Endothelial cell of hepatic sinusoid (primary cell): ENCODE measurements around the gene MAB21L1.

Source experiments
- in situ Hi-C: cut with HindIII; loops from 2 replicates; pipeline ENCODE4 v1.10.0; 2017; ENCODE audit warnings: low sequenced_read_pairs

MAB21L1 gene

GRCh38 chr13:35480346-35480745, 3.9 kb upstream of the MAB21L1 start:
- in situ Hi-C loops: no loop called here

DNA sequence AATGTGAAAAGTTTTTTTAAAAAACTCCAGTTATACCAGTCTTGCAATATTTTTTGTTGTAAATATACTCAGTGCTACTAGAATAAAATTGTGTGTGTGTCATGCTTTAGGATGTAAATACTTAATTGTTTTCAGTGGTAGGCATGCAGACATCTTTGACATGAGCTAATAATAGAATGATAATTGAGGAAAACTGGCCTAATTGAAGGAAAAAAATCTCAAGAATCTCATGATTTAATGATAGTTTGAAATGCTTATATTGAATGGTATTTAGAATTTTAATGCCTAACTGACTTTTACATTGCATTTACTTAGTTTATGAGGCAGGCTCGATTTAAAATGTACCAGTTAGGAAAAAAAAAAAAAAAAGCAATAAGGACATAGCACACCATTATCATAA, 3.2 kb upstream of the MAB21L1 start:
- in situ Hi-C loops: no loop called here

DNA sequence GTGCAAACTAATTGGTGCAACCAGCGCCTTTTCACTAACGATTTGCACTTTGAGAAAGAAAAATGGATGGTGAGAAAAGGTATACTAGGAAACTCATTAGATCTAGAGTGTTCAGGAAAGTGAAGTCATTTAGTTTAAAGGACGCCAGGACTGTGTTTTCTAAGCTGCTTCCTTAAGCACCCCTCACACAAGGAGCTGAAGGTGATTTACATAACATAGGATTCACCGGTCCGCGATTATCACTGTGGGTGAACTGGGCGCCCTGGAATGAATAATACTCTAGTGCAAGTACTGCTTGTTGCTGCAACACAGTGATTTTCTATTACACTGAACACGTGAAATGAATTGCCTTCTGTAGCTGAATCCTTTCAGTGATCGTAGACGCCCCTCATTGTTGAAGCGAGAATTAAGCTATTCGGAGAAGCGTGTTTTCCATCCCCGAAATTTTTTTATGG, 2.6 kb upstream of the MAB21L1 start:
- in situ Hi-C loops: no loop called here

DNA sequence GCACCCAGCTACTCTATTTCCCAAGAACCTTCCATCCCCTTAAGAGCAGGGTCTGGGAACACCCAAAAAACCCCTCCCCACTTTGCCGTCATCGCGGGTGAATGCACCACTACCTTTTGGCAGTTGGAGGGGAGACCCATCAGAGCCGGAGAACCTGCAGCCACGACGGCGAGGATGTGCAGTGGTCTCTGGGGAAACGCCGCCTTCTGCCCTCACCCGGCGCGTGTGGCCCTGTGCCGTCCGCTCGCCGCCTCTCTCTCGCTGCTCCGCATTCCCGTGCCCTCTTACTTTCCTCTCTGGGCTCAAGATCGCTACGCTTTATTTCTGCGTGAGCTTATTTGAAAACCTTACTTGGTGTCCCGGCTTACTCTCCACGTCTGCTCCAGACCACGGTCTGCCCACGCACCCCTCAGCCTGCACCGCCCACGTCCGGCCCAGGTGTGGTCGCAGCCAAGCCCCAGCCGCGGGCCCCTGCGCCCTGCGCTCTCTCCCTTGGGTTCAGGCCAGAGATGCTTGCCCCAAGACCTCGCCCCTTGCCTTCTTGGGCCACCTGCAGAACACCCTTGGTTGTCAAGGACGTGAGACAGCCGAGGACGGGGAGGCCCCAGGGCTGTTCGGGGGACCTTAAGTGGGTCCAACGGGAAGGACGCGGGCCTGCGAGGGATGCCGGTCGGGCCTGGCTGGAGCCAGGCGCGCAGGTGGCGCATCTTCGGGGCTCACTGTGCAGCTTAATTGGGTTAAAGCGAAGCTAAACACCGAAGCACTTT, 2.0 kb upstream of the MAB21L1 start:
- in situ Hi-C loops: no loop called here

- in situ Hi-C loops: no loop called here
These were observed 977 bp upstream of the MAB21L1 start for GRCh38 chr13:35477386-35477946.

- in situ Hi-C loops: no loop called here
These were observed 1.1 kb downstream of the MAB21L1 start for GRCh38 chr13:35475212-35475959.

DNA sequence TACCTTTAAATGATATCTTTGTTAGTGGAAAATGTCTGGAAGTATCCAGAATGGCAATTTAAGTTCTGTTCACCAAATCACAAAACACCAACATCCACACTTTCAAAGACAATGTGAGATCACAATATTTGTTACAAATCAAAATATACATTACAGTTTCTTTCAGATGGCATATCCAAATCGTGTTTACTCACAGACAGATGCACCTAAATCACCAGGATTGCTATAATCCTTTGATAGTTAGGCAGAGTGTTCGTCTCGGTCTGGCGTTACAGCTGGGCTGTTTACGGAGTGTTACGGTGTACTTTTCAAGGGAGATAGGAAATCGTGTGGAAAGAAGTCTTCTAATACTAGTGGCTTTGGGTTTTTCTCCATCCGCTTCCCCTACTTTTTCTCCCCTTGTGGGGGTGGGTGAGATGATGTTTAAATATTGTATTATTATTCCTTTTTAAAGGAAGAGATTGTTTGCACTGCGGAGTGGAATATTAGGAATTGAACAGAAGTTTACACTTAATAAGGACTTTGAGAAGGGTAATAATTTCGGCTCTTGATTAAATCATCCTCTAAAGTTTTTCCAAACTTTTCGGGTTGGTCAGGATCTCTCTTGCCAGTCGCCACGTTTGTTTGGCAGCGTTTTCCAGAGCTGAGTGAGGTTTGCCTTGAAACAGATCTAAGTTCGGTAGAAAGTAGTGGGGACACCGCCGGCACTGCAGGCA, 1.8 kb downstream of the MAB21L1 start:
- in situ Hi-C loops: no loop called here

GRCh38 chr13:35473802-35474201, 2.7 kb downstream of the MAB21L1 start:
- in situ Hi-C loops: no loop called here

GRCh38 chr13:35473206-35473775, 3.2 kb downstream of the MAB21L1 start:
- in situ Hi-C loops: no loop called here

DNA sequence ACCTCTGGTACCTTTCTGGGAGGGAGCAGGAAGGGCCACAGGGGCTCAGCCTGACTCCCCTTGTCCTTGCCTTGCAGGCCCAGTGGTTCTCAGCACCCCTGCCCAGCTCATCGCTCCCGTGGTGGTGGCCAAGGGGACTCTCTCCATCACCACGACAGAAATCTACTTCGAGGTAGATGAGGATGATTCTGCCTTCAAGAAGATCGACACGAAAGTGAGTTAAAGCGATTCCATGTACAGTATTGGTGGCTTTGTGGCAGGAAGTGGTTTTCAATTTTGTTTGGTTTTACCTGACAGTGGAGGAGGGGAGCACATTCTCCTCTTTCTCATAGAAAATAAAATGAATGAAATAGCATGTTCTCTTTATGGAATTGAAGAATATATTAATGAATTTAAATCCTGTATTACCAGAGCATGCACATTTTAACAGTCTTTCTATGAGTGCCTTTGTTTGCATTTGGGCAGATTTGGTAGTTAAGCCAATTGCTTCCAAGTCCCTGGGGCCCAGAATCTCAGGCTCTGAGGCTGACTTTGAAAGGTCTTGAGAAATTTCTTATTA, 4.1 kb downstream of the MAB21L1 start:
- in situ Hi-C loops: no loop called here

GRCh38 chr13:35471706-35472322, 4.7 kb downstream of the MAB21L1 start:
- in situ Hi-C loops: no loop called here

DNA sequence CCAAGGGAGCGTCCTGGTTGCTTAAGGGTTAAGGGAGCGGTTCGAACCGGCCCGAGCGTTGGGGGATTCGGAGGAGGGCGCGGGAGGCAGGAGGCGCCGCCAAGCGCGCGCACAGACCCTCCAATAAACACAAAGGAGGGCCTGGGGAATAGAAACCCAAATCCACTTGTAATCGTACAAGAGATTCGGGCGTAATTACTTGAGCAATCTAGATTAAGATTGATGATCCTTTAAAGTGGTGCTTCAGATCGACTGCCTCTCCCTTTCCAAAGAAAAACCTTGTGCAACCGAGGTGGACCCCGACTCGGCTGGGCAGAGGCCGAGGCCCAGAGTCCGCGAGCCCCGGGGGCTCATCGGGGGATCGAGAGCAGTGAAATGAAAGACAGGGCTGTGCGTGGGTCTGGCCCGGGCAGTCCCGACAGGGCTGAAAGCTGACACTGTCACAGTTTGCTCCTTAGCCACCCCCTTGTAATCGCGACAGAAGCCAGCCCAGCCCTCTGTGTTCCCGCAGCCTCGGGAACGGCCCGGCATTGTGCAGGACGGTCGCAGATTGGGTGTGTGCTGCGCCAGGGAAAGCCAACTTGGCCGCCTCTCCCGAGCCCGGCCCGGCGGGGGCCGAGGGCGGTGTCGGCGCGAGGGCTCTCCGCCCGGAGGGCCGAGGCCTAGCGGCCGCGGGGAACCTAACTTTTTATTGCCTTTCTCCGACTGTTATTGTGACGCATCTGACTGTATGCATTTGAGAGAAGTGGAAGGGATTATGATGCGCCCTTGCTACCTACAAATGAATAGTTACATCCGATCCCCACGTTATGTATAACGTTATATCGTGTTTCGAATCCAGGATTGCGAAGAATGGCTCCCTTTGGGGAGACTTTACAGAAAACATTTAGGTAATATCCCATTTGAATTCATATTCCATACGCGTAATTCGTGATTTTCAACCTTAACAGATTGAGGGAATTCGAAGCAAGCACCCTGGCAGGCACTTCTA, 5.5 kb downstream of the MAB21L1 start:
- in situ Hi-C loops: no loop called here

- in situ Hi-C loops: no loop called here
These were observed 6.5 kb downstream of the MAB21L1 start for GRCh38 chr13:35469806-35470525.

GRCh38 chr13:35468195-35468594, 8.3 kb downstream of the MAB21L1 start:
- in situ Hi-C loops: no loop called here

GRCh38 chr13:35465371-35465770, 11.1 kb downstream of the MAB21L1 start:
- in situ Hi-C loops: no loop called here

- in situ Hi-C loops: no loop called here
These were observed 16.4 kb downstream of the MAB21L1 start for GRCh38 chr13:35460061-35460460.

- in situ Hi-C loops: no loop called here
These were observed 19.2 kb downstream of the MAB21L1 start for GRCh38 chr13:35457258-35457657.

GRCh38 chr13:35455022-35455421, 21.5 kb downstream of the MAB21L1 start:
- in situ Hi-C loops: no loop called here
